NCI-H146 (cell line): ENCODE data around the gene USB1.

ENCODE experiments used
- DNase-seq: peaks from one replicate; lab custom pipeline; 2025; lab: John Stamatoyannopoulos, UW

The USB1 gene, protein sequence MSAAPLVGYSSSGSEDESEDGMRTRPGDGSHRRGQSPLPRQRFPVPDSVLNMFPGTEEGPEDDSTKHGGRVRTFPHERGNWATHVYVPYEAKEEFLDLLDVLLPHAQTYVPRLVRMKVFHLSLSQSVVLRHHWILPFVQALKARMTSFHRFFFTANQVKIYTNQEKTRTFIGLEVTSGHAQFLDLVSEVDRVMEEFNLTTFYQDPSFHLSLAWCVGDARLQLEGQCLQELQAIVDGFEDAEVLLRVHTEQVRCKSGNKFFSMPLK

DNA sequence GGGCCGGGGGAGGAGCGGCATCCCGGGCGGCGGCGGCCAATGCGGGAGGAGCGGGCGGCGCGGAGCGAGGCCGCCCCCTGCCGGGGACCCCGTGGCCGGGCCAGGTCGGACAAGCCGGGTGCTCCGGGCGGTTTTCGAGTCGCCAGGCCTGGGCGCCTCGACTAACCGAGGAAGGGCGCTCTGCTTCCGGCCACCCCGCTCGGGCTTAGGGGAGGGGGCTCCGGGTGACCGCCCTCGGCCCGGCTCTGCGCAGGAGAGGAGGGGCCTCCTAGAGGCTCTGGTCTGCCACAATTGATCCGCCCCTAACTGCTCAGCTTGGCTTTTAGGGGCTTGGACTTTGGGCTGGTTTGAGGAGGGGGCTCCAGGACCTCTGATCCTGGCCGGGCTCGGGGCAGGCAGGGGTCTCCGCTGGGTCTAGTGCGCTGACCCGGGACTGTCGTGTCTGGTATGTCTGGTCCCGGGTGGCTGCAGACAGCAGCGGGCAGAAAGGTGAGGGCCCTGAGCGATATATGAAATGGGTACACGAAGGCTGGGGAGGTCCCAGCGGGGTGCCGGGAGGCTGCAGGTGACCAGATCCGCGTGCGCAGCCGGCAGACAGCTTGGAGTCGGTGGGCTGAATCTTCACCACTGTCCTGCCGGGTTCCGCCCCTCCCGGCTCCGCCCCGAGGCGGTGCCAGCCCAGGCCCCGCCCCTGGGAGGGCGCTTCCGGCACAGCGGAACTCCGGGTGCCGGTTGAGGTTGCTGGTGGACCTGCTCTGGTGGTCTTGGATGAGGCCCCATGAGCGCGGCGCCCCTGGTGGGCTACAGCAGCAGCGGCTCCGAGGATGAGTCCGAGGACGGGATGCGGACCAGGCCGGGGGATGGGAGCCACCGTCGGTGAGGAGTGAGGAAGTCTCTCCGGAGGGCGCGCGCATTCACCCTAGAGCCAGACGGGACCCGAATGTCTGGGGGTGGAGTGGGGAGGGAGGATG, at the start of gene USB1:
Gene USB1 (plus strand): TSS at position 702 of the 971 bp plus-strand sequence. CDS start 77 bp downstream, at position 779.
- DNase-seq = peak; percentile 86

DNA sequence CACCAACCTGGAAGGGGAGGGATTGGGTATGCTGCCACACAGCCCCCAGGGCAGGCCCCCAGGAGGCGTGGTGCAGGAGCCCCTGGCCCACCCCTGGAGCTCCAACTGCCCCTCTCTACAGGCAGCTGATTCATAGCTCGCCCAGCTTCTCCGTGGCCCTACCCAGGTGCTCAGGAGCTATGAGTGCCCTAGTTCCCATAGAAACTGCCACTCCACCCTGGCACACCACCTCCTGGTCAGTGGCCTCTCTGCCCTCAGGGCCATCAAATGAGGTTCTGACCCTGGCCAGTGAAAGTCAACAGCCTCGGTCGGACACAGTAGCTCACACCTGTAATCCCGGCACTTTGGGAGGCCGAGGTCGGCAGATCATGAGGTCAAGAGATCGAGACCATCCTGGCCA, 48.3 kb upstream of the USB1 start:
- DNase-seq = no peak

DNA sequence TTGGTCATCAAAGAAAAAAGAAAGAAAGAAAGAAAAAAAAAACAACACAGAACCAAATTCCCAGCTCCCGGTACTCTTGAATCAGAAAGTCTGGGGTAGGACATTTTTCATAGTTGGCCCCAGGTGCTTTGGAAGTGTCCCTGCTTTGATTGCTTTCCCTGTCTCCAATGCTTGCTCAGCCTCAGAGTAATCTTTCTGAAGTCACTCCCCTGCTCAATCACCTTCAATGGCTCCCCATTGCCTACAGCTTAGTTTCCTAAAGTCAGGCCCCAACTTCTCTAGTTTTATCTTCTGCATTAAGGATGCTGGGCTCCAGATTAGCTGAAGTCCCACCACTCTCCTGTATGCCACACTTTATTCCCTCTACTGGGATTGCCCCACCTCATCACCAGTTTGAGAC, 47.4 kb upstream of the USB1 start:
- no peak for DNase-seq

DNA sequence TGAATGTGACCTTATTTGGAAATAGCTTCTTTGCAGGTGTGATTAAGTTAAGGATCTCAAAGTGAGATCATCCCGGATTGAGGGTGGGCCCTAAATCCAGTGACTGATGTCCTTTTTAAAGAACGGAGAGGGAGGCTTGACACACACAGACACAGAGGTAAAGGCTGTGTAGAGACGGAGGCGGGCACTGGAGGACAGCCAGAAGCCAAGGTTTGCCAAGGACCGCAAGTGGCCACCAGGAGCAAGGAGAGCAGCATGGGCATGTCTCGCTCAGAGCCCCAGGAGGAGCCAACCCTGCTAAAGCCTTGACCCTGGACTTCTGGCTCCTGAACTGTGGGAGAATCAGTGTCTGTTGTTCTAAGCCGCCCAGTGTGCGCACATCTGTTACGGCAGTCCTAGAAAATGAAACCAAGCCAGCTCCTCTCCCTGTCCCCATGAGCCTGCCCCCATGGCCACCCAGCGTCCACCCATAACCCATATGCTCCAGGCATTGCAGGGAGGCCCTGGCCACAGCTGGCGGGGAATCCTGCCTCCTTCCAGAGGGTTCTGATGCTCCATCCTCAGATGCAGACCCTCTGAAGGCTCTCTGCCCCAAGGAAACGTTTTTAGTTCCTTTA, 45.5 kb upstream of the USB1 start:
- DNase-seq = no peak

DNA sequence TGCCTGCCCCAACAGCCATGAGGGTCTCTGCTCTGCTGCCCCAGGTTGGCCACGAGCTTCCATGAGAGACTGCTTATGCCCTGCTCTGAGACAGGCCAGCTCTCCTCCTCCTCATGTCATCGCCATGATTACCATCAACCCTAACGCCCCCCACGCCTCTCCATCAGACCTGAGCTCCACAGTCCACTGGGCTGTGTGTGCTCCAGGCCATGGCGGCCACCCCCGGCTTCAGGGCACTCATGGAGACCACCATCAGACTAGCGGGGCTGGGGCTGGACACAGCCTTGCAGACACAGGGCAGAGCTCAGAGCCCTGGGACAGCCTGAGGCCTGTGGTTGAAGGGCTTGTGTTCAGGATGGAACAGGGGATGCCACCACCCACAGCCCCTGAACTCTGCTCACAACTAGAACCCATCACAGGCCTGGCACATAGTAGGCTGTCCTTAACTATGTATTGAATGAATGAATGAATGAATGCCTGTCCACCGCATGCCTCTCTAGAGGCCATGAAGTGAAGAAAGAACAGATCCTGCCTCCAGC, 44.9 kb upstream of the USB1 start:
- no peak for DNase-seq

DNA sequence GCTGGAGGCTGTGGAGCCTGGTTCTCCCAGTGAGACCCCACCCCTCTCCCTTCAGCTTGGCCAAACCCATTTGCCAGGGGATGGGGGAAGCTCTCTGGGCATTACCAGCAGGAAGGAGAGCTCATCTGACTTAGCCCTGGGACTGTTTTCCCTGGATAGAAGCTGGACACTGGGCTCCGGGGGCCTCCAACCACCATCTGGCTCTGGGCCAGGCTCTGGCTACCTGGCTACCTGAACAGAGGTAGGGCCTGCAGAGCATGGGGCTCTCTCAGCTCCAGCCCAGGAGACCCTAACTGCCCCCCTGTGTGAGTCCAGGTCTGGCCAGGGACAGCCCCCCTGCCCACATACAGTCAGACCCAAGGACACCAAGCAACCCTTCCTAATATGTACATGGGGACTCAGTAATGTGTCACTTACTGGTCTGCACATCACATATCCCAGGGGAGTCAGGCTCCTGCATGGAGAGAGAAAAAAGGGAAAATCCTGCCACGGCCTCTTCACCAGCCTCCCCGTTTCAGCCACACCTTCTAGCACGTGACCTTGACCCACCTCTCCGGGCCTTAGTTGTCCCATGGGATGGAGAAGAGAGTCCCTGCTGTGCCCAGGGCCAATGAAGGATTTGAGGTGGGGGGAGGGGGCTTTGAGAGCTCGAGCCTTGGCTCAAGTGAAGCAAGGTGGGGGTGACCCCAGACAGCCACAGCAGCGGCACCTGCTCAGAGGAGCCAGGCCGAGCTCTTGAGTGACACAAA, 44.1 kb upstream of the USB1 start:
- no peak for DNase-seq

DNA sequence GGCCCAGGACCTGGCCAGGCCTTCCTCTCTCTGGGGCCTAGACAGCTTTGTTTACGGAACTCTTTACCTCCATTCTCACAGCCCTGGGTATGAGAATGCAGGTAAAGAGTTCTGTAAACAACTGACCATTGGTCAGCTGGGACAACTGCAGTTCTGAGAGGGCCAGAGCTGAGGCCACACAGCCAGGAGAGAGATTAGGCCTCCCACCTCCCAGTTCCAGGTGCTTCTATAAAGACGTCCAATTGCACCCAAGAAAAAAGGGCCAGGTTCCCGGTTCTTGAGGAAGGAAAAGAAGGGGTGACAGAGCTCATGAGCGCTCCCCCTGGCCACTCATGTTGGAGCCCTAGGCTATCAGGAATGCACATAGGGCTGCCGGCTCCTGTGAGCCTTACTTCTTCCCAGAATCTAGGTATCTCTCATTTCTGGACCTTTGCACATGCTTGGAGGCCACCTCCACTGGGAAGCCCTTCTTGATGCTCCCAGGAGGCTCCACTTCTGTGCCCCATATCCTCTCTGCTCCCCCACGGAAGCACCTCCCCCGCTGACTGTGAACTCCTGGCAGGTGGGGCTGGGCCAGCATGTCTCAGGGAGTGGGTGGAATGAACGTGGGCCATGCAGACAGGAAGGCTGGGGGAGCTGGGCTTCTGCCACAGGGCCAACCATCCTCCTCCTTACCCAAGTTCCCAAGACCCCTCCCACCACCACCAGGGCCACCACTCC, 43.4 kb upstream of the USB1 start:
- no peak for DNase-seq

DNA sequence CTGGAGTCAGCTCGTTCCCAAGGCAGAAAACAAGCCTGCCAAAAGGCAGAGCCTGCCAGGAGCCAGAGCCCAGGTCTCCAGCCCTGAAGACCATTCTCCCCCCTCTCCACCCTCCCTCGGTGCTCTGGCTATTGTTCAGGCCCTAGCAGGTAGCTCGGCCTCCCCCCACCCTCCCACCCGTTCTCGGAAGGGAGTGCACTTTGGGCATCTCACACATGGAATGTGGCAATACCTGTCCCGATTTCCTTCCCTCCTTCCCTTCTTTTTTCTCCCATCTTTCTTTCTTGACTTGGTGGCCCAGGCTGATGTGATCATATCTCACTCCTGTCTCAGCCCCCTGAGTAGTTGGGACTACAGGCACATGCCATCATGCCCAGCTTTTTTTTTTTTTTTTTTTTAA, 42.7 kb upstream of the USB1 start:
- DNase-seq = no peak

DNA sequence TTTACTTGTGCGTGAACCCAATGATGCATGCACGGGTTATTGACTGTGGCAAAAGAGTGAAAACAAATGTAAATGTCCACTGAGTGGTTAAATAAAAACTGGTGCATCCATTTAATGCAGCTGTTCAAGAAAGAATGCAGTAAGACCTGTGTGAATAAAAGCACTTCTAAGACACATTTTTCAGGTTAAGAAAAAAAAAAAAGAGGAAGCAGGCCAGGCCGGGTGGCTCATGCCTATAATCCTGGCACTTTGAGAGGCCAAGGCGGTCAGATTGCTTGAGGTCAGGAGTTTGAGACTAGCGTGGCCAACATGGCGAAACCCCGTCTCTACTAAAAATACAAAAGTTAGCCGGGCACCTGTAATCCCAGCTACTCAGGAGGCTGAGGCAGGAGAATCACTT, 42.1 kb upstream of the USB1 start:
- no peak for DNase-seq

DNA sequence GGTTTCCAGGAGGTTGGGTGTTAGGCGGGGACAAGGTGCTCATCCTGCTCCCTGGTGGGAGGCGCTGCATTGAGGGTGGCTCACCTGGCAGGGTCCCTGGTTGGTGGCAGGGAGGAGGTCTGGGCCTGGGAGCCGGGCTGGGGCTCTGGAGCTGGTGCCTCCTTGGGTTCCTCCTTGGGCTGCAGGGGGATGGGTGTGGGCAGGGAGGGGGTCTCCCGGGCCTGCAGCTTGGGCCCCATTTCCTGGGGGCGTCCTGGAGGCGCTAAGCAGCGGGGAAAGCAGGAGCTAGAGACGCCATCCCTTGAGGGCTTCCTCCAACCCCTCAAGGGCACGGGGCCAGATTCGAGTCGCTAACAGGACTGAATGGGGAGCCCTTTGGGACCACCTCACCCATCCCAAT, 41.4 kb upstream of the USB1 start:
- DNase-seq = no peak

DNA sequence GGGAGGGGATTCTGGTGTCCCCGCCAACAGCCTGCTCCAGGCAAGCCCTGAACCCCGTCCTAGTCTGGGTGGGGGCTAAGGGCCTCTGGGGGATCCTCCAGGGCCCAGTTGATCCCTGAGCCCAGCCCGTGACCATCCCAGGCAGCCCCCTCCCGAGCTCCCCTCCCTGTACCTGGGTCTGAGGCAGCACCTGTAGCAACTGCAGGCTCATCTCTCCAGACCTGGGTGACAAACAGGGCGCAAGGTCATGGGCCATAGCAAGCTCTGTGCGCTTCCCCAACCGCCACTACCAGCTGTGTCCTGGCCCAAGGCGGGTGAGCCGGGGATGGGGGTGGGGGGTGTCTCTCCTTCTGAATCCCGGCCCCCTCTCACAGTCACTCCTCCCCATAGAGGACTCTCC, 40.9 kb upstream of the USB1 start:
- DNase-seq = no peak

DNA sequence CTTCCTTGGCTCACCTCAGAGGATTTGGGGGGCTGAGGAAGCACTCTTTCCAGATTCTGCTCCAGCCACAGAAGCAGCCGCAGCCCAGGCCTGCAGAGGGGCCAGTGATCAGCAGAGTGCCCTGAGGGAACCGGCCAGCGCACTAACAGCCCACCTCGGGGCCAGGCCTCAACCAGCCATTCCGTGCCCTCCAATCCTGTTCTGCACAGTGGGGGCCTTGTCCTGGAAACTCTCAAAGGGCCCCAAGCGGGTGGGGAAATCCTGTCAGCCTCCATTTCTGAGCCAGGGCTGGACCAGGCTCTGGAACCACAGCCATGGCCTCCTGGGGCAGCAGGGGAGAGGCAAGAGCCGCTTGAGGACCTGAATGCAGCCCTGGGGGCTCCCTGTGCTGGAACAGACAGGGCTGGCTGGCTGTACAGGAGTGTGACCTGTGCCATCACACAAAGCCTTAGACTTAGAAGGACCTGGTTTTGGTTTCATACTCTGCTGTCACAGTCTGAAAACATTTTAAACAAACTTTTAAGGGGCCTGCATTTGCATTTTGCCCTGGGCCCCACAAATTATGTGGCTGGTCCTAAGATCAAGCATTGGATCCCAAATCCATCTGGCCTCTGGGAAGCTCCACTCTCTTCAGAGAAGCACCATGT, 40.3 kb upstream of the USB1 start:
- DNase-seq = no peak

DNA sequence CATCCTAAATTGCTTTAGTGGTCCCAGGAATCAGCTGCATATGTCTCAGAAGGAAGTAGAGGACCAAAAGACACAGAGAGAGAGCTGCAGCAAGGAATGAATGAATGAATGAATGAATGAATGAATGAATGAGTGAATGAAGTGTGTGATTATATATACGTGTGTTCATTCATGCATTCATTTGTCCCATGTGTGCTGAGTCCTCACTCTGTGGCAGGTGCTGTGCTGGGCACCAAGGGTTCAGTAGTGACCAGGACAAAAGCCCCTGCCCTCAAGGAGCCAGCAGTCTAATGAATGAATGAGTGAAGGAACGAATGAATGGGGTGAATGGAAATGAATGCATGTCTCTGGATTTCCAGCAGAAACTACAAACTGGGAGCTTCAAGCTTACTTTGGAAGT, 39.7 kb upstream of the USB1 start:
- DNase-seq = no peak

DNA sequence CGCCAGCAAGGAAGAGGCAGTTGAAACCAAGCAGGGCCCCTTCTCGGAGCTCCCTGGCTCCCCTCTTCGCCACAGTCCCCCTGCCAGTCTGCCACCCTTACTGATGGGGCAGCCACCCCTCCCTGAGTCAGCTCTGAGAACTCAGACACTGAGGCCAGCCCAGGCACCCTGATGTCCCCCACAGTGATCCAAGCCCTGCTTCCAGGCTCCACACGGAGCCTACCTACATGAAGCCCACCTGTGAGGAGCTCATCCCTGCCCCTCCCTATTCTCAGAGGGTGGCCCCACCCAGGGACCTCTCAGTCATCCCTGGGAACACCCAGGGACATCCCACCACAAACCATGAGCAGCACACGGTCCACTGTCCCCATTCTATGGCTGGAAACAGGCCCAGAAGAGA, 39.2 kb upstream of the USB1 start:
- DNase-seq = no peak

DNA sequence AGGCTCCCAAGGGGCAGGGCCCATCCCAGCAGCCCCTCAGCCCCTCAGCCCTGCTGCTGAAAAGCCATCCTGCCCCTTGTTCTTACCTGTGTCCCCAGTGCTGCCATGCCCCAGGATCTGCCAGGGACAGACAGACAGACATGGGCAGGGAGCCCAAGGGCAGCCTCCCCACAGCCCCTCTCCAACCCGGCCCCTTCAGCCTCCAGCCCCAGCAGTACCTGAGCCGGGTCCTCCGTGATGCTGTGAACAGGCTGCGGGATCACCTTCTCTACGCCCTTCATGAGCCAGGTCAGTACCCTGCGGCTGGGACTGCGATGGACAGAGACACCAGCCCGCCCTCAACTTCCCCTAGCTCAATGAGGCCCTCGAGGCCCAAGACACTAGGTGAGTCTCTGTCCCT, 38.5 kb upstream of the USB1 start:
- DNase-seq = no peak

DNA sequence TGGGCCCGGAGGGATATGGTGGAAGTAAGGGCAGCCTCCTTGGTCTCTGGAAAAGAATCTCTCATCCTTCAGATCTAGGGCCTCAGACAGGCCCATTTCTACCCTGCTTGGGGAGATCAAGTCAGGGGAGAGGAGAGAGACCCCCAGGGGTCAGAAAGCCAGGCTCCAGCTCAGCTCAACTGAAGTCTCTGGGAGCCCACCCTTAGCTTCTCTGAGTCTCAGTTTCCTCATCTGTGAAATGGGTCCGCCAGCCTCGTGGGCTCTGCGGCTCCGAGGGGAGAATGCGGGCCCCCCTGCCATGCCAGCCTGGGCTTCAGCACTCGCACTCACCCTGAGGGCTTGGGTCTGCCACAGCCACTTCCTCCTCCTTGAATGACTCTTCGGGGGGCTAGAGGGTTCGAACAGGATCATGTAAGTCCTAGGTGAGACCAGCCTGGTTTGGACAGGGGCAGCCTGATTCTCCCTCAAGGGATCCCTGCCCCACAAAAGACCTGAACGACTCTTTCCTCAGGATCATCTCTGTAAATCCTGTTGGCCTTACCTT, 37.0 kb upstream of the USB1 start:
- no peak for DNase-seq

DNA sequence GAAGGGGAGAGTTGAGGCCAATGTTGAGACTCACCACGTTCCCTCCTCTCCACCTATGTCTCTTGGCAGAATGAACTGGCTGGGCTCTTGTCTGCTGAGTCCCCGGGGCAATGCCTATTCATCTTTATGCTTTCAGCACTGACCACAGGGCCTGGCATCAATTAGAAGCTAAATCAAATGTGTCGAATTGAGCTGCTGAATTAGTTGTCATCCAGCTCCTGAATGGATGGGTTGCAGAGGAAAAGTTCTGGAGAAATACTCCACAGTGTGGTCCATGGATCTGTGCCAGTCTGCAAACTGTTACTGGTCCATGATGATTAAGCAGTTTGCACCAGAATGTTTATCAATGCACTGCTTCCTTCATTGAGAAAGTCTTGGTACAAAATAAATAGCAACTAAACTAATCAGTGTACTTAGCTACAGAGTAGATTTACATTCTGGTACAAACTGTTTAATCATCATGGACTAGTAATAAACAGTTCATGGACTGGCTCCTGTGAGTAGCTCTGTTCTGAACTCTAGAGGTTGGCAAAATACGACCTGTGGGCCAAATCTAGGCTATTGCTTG, 34.9 kb upstream of the USB1 start:
- DNase-seq = no peak

DNA sequence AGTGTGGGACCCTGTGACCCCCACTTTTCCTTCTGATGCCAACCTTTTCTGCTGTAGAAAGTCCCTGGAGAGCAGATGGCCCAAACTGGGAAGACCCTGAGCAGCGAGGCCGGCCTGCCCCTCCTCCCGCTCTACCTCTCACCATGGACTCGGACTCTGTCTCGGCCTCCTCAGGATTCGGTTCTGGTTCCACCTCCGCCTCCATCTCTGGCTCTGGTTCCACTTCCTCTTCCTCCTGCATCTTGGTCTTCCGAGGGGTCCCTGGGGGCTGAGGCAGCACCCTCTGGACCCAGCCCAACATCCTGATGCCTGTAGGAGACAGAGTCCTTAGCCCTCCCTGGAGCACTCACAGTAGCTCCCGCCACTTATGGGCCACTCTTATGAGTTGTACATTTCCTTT, 34.2 kb upstream of the USB1 start:
- DNase-seq = no peak

DNA sequence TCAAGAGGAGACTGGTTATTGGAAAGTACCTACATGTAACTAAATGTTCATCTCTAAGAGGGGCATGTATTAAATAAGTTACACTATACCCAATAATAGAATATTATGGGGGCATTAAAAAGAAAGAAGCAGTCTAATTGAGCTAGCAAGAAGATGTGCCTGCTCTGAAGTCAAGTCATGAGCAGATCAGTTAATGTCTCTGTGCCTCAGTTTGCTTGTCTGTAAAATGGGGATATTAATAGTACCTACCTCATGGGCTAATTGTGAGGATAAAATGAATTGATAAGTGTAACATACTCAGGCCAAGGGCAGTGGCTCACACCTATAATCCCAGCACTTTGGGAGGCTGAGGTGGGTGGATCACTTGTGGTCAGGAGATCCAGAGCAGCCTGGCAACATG, 33.3 kb upstream of the USB1 start:
- no peak for DNase-seq

DNA sequence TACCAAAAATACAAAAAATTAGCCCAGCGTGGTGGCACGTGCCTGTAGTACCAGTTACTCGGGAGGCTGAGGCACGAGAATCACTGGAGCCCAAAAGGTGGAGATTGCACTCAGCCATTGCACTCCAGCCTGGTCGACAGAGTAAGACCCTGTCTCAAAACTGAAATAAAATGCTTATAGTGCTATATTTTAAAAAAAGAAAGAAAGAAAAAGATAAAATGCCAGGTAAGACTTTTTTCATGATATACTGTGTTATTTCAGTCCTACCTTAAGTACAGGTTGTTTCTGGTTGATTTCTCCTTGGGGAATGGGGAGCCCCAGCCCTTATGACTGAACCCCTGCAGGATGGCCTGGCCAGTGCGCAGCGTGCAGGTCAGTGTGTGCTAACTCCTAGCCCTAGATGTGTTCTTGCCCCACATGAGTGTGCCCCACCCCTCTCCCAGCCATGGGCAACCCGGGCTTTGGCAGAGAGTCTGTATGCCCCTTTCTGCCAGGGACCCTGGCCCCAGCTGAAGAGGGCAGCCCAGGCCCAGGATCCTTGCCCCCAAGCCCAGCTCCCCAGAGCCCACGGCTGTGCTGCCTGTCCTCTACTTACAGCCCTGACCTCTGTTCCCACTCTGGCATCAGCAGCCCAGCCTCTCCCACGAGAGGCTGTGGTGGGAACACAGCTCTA, 31.6 kb upstream of the USB1 start:
- DNase-seq = no peak
